ENCODE measurements around the gene USP47. TPM values are rescaled to one million over a fixed set of nuclear protein-coding genes. Genes with fewer than 3 reads are reported as not detected.

Gene USP47
- total RNA-seq, 4 donors from 2014 or later = 85.2 to 154 (median 94.5) TPM

GRCh38 chr11:11810764-11811726 is 30.7 kb upstream of the USP47 start:
- no peak for DNase-seq
- Histone ChIP-seq H3K27ac (no peak overlapping the region), H3K36me3 (no peaks in the 10 kb centered on the region), H3K9me3 (no peaks in the 10 kb centered on the region), H3K27me3 (no peaks in the 10 kb centered on the region), H3K4me3 (replicated peaks in 1 of 3) (no peak overlapping the region), H3K4me1 (no peaks in the 10 kb centered on the region)
- intact Hi-C loops (cut with DNase I) = loop anchor here (10.0 kb wide), 1 partner anchor 464 kb away; no protein-coding TSS in a partner anchor
- 90 to 93% methylated on average over 35 of the region's 35 CpGs for WGBS, 2 donors
- no peak for TF ChIP-seq POLR2A (IDR thresholded peaks at IDR 0.05)
- TF ChIP-seq, protein P1, sequence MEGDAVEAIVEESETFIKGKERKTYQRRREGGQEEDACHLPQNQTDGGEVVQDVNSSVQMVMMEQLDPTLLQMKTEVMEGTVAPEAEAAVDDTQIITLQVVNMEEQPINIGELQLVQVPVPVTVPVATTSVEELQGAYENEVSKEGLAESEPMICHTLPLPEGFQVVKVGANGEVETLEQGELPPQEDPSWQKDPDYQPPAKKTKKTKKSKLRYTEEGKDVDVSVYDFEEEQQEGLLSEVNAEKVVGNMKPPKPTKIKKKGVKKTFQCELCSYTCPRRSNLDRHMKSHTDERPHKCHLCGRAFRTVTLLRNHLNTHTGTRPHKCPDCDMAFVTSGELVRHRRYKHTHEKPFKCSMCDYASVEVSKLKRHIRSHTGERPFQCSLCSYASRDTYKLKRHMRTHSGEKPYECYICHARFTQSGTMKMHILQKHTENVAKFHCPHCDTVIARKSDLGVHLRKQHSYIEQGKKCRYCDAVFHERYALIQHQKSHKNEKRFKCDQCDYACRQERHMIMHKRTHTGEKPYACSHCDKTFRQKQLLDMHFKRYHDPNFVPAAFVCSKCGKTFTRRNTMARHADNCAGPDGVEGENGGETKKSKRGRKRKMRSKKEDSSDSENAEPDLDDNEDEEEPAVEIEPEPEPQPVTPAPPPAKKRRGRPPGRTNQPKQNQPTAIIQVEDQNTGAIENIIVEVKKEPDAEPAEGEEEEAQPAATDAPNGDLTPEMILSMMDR (IDR thresholded peaks at IDR 0.05) = no peak

DNA sequence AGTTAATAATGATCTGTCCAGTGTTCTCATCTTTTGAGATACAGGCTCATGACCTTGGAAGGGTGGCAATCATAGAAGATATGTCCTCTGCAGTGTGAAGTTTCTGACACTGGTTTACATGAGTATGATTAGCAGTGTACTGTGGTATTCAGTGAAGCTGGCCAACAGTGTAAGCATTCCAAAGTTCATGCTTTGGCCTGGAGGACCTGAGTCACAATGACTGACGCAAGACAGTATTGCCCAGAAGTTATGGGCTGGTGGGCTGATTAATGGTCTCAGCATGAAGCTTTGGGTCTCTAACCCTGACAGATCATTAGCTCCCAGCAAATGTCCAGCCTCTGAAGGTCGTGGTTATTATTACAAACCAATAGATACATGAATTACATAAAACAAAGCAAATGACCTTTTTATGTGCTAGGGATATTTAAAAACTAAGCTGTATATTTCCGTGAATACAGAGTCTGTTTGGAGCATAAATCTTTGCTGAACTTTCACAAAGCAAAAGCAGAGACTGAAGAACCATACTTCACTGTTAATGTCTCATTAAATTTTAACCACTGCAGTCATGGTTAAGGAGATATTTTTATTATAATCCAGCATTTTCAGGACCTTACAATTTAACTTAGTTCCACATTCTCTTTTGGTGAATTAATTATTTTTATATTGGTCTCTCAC is 28.3 kb upstream of the USP47 start:
- H3K4me3 ChIP-seq (replicated peaks in 1 of 3) = no peak overlapping the region
- no peak for DNase-seq
- H3K9me3 ChIP-seq = no peaks in the 10 kb centered on the region
- H3K27ac ChIP-seq = no peak overlapping the region
- intact Hi-C loops (cut with DNase I) = loop anchor here (10.0 kb wide), 1 partner anchor 461 kb away; no protein-coding TSS in a partner anchor
- H3K27me3 ChIP-seq = no peaks in the 10 kb centered on the region
- no peaks in the 10 kb centered on the region for H3K4me1 ChIP-seq
- 72 to 74% methylated on average over 3 of the region's 3 CpGs for WGBS, 2 donors
- no peaks in the 10 kb centered on the region for H3K36me3 ChIP-seq
- TF ChIP-seq, protein P1 (IDR thresholded peaks at IDR 0.05) = no peak
- TF ChIP-seq POLR2A (IDR thresholded peaks at IDR 0.05) = no peak

DNA sequence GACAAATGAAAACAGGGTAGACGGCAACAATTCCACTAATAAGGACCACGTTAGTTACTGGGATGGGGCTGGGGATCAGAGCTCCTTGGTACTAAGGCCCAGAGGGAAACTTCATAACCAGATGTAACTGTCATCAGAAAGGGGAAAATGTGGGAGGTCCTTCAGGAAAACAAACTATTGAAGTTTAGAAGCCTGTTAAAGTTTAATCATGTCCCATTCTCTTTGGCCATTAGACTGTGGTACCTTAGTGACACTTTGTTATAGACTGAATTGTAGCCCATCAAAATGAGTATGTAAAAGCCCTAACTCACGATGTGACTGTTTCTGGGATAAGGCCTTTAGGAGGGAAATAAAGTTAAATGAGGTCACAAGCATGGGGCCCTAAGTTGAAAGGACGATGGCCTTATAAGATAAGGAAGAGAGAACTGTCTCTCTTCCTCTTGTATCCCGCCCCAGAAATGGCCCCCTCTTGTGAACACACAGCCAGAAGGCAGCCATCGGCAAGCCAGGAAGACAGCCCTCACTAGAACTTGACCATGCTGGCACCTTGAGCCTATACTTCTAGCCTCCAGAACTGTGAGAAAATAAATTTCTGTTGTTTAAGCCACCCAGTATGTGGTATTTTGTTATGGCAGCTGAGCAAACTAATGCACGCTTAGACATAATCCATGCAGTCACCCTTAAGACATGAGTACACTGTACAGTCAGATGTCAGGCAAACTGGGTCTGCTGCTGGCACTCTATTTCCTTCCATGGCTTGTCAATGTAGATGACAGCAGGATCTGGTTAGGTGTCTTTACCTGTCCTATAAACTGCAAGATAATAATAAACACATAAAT is 26.9 kb upstream of the USP47 start:
- Histone ChIP-seq H3K27me3 (no peaks in the 10 kb centered on the region), H3K4me3 (replicated peaks in 1 of 3) (no peak overlapping the region), H3K4me1 (no peaks in the 10 kb centered on the region), H3K36me3 (no peaks in the 10 kb centered on the region), H3K27ac (no peak overlapping the region), H3K9me3 (no peaks in the 10 kb centered on the region)
- TF ChIP-seq, protein P1 (IDR thresholded peaks at IDR 0.05) = no peak
- TF ChIP-seq POLR2A (IDR thresholded peaks at IDR 0.05) = no peak
- 92 to 94% methylated on average over 7 of the region's 7 CpGs for WGBS, 2 donors
- intact Hi-C loops (cut with DNase I) = loop anchor here (10.0 kb wide), 1 partner anchor 460 kb away; no protein-coding TSS in a partner anchor
- no peak for DNase-seq

DNA sequence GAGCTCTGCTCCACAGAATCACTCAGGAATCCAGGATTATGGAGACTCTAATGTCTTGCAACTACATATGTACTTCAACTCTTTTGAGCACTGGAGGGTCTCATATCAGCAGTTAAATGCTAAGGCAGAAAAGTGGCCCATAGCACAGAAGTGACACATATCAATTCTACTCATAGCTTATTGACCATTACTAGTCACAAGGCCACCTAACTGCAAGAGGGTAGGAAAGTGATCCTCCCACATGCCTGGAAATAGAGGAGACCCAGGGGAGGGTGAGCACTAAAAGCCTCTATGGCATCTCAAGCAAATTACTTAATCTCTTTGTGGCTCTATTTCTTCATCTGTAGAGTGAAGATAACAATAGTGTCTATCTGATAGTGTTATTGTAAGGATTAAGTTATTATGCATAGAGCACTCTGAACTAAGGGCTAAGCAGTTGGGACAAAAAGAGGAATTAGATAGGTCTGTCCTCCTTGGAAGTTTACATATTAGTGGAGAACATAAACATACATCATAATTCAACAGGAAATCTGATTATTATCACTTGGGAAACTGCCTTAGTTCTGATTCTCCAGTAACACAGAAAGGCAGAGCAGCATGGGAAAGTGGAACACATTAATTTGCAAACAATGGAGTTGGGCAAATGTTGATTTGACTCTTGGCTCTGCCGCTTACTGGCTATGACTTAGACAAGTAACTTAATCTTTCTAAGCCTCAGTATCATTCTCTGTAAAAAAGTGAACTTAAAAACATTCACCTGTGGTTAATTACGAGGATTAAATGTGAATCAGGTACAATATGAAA is 25.1 kb upstream of the USP47 start:
- WGBS, 2 donors = 46 to 61% methylated on average over 2 of the region's 2 CpGs
- H3K4me3 ChIP-seq (replicated peaks in 1 of 3) = no peak overlapping the region
- intact Hi-C loops (cut with DNase I) = loop anchor here (10.0 kb wide), 1 partner anchor 458 kb away; no protein-coding TSS in a partner anchor
- no peaks in the 10 kb centered on the region for H3K36me3 ChIP-seq
- H3K27ac ChIP-seq = no peak overlapping the region
- no peaks in the 10 kb centered on the region for H3K27me3 ChIP-seq
- no peak for DNase-seq
- TF ChIP-seq POLR2A (IDR thresholded peaks at IDR 0.05) = no peak
- TF ChIP-seq, protein P1 (IDR thresholded peaks at IDR 0.05) = no peak
- no peaks in the 10 kb centered on the region for H3K4me1 ChIP-seq
- H3K9me3 ChIP-seq = no peaks in the 10 kb centered on the region

Measured in thyroid gland (tissue), 4 donors.